Measurements from ENCODE around the gene NBAS. TPM values are rescaled to one million over a fixed set of nuclear protein-coding genes. Genes with fewer than 3 reads are reported as not detected.

Gene NBAS
- total RNA-seq, 2 experiments from 2014 or later: 24.4 to 28.8 TPM

DNA sequence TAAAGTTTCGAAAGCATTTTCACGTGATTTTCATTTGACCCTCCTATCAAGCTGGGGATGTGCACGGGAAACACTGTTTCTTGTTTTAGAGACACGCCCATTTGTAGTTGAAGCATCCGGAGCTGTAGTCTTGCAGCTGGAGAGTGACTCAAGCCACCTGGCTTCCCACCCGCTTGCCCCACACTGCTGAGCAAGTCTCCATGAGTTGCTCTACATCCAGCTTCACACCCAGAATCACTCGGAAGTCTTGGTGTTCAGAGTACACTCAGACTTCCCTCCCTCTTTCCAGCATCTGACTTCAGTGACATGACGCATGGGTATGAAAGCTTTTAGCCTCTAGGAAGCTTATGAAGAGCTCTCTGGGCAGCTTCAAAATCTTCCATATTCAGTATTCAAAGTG is 262.4 kb downstream of the NBAS start:
- BruUV-seq (replicated peaks): no TSS peak

DNA sequence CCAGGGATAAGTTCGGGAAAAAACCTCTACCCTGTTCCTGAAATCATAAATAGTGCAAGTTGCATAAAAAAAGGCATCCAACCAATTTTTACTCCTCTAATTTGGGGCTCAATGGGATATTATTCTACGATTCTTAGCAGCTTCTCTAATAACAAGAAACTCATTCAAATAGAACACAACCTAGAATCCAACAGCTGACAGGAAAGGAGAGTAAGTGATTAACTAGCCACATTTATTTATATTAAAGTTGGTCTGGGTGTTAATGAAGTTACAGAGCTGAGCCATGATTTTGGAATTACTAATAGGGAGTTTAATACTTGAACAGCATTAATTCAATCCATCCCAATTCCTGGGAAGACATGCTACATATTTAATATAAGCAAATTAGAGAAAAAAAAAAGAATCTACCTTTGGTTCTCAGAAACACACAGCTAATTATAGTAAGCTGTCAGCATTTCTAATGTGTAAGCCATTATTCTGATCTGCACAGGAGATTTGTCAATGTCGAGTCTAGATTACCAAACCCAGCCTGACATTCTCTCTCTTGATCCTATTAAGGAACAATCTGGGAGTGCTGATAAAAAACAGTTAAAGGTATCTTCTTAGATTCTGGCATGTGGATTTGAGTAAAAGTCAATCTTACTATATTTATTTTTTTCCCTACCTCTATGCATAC is 267.7 kb downstream of the NBAS start:
- Histone ChIP-seq H4K20me1 (ENCODE audit: insufficient read depth, low read length) (no peaks in the 10 kb centered on the region), H3K79me2 (ENCODE audit: insufficient read depth, low read depth, low read length) (no peaks in the 10 kb centered on the region), H3K4me1 (ENCODE audit: insufficient read depth, low read length, poor library complexity, severe bottlenecking) (no peaks in the 10 kb centered on the region), H3K4me2 (ENCODE audit: low read length) (no peak overlapping the region), H3K27ac (ENCODE audit: low read depth, low read length, poor library complexity, severe bottlenecking) (no peak overlapping the region), H3K36me3 (ENCODE audit: insufficient read depth, low read length) (peaks cover 7% of the 10 kb centered on the region; the same call in 1 of the 2 replicates), H3K4me3 (ENCODE audit: low read depth, low read length, poor library complexity, severe bottlenecking) (no peak overlapping the region), H3K9me3 (ENCODE audit: low read length) (no peaks in the 10 kb centered on the region), H3K9me2 (ENCODE audit: insufficient read depth, low read length) (no peaks in the 10 kb centered on the region), H2AFZ (ENCODE audit: low read length) (no peak overlapping the region)
- no TSS peak for BruUV-seq (replicated peaks)
- intact Hi-C loops (cut with micrococcal nuclease; ENCODE audit: unreplicated experiment): no loop called here
- ChIA-PET POLR2A (no interaction called here), CTCF (ENCODE audit: unreplicated experiment) (no interaction called here)
- no peak for DNase-seq (ENCODE audit: low spot score)
- TF ChIP-seq EZH2phosphoT487 (IDR thresholded peaks at IDR 0.05; ENCODE audit: borderline replicate concordance, low read depth, low read length): no peak
- TF ChIP-seq CTCF (conservative IDR thresholded peaks at IDR 0.05; ENCODE audit: low read length): no peak

More for the DNA sequence above, 262.4 kb downstream of the NBAS start:
- no peak overlapping the region for H3K4me2 ChIP-seq (ENCODE audit: low read length)
- ChIA-PET CTCF (ENCODE audit: unreplicated experiment) (no interaction called here), POLR2A (interaction anchor here (1.0 to 1.6 kb wide), 2 partner anchors 15 to 26 kb away, joined by 3 read pairs; no protein-coding TSS in a partner anchor)
- H2AFZ ChIP-seq (ENCODE audit: low read length): no peak overlapping the region
- no peak overlapping the region for H3K27ac ChIP-seq (ENCODE audit: low read depth, low read length, poor library complexity, severe bottlenecking)
- no peaks in the 10 kb centered on the region for H3K9me2 ChIP-seq (ENCODE audit: insufficient read depth, low read length)
- H3K4me1 ChIP-seq (ENCODE audit: insufficient read depth, low read length, poor library complexity, severe bottlenecking): no peaks in the 10 kb centered on the region
- no peak for DNase-seq (ENCODE audit: low spot score)
- H3K4me3 ChIP-seq (ENCODE audit: low read depth, low read length, poor library complexity, severe bottlenecking): no peak overlapping the region
- H3K9me3 ChIP-seq (ENCODE audit: low read length): no peaks in the 10 kb centered on the region
- no peaks in the 10 kb centered on the region for H4K20me1 ChIP-seq (ENCODE audit: insufficient read depth, low read length)
- no peaks in the 10 kb centered on the region for H3K79me2 ChIP-seq (ENCODE audit: insufficient read depth, low read depth, low read length)
- TF ChIP-seq CTCF (conservative IDR thresholded peaks at IDR 0.05; ENCODE audit: low read length) (no peak), EZH2phosphoT487 (IDR thresholded peaks at IDR 0.05; ENCODE audit: borderline replicate concordance, low read depth, low read length) (no peak)
- H3K36me3 ChIP-seq (ENCODE audit: insufficient read depth, low read length): peaks cover 7% of the 10 kb centered on the region; the same call in 1 of the 2 replicates
- intact Hi-C loops (cut with micrococcal nuclease; ENCODE audit: unreplicated experiment): no loop called here

DNA sequence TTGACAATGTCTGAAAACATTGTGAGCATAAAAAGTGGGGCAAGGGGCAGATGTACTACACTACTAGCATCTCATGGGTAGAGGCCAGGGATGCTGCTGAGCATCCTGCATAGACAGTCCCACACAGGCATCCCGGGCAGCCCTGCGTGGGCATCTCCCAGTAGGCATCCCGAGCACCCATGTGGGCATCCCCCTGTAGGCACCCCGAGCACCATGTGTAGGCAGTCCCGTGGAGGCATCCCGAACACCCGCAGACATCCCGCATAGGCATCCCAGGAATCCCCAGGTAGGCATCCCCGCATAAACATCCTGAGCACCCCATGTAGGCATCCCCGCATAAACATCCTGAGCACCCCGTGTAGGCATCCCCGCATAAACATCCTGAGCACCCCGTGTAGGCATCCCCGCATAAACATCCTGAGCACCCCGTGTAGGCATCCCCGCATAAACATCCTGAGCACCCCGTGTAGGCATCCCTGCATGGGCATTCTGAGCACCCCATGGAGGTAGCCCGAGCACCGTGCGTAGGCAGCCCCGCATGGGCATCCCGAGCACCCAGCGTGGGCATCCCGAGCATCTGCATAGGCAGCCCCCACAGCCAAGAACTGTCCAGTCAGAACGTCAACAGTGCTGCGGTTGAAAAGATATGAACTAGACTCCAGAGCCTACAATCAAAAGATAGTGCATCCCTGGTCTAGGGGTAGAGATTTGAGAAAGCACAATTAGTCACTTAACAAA is 273.5 kb downstream of the NBAS start:
- no peak overlapping the region for H2AFZ ChIP-seq (ENCODE audit: low read length)
- no peak overlapping the region for H3K27ac ChIP-seq (ENCODE audit: low read depth, low read length, poor library complexity, severe bottlenecking)
- no peaks in the 10 kb centered on the region for H4K20me1 ChIP-seq (ENCODE audit: insufficient read depth, low read length)
- DNase-seq (ENCODE audit: low spot score): no peak
- H3K4me1 ChIP-seq (ENCODE audit: insufficient read depth, low read length, poor library complexity, severe bottlenecking): no peaks in the 10 kb centered on the region
- TF ChIP-seq CTCF (conservative IDR thresholded peaks at IDR 0.05; ENCODE audit: low read length) (no peak), EZH2phosphoT487 (IDR thresholded peaks at IDR 0.05; ENCODE audit: borderline replicate concordance, low read depth, low read length) (no peak)
- ChIA-PET CTCF (ENCODE audit: unreplicated experiment) (no interaction called here), POLR2A (no interaction called here)
- H3K36me3 ChIP-seq (ENCODE audit: insufficient read depth, low read length): 0 out of 2 replicates have a peak, but pooled peaks cover 3% of the 10 kb centered on the region
- no peaks in the 10 kb centered on the region for H3K9me3 ChIP-seq (ENCODE audit: low read length)
- H3K79me2 ChIP-seq (ENCODE audit: insufficient read depth, low read depth, low read length): no peaks in the 10 kb centered on the region
- no peak overlapping the region for H3K4me2 ChIP-seq (ENCODE audit: low read length)
- no peak overlapping the region for H3K4me3 ChIP-seq (ENCODE audit: low read depth, low read length, poor library complexity, severe bottlenecking)
- no peaks in the 10 kb centered on the region for H3K9me2 ChIP-seq (ENCODE audit: insufficient read depth, low read length)
- no TSS peak for BruUV-seq (replicated peaks)
- intact Hi-C loops (cut with micrococcal nuclease; ENCODE audit: unreplicated experiment): no loop called here

All from OCI-LY7 (cell line).